HG02938 (cell line): ENCODE results near the gene BTBD3.

Experiments used
- ATAC-seq: cut with Tn5 transposase; IDR thresholded peaks from one replicate; pipeline ENCODE4 v1.9.1; 2021; ENCODE audit warnings: mild to moderate bottlenecking, moderate library complexity; ENCODE audit not compliant: unreplicated experiment

Gene BTBD3

GRCh38 chr20:11917663-11918062 is at the start of gene BTBD3:
Gene BTBD3, plus strand, starts transcription at chr20:11917893. Its CDS starts 383 bp downstream, at chr20:11918276.
- no peak for ATAC-seq

GRCh38 chr20:11869641-11870040 is 48.1 kb upstream of the BTBD3 start:
- ATAC-seq, result no peak

DNA sequence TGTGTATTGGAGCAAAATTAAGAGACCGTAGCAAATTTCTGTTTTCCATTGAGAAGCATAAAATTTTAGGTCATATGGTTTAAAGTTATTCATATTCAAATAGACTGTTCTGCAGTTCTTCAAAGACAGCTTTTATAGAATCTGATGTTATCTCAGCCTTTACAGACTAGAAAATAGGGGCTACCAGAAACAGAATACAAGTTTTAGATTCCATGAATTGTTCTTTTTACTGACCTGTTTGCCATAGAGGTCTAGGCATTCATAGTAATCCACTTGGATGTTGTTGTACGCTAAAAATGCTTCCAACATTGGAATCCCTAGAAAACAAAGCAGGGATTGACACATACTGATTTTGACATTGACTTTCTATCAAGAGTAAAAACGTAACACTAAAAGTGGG is 47.3 kb upstream of the BTBD3 start:
- ATAC-seq, result no peak

- ATAC-seq, result no peak
Observed at GRCh38 chr20:11876555-11876954, 41.1 kb upstream of the BTBD3 start.

DNA sequence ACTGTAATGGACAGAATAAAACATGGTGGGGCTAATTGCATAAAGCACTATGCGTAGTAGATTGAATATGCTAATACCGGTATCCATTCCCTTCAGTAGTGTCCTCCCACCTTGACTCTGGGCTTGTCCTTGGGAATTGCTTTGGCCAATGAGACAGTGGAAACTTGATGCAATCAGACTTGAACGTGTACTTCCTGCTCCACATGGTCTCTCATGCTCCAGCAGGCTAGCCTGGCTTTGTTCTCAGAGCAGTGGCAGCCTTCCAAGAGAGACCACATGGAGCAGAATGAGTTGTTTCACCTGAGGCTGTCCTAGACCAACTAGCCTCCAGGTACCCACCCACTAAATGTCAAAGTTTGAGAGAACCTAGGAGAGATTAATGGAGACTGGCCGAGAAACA is 37.0 kb upstream of the BTBD3 start:
- no peak for ATAC-seq

DNA sequence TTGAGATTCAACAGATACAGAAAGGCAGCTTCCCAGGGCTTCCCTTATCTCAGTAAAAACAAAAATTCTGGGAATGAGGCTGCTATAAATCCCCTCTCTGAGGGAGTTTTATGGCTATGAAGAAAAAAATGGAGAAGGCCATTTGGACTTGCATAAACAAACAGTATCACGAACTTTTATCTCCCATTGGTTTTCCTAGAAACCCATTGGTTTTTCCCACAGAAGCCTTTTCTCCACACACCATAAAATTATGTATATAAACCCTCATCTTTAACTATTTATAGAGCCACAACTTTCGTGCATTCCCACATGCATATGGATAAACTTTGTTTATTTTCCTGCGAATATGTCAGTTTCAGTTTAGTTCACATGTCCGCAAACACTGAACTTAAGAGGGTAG is 36.2 kb upstream of the BTBD3 start:
- no peak for ATAC-seq

DNA sequence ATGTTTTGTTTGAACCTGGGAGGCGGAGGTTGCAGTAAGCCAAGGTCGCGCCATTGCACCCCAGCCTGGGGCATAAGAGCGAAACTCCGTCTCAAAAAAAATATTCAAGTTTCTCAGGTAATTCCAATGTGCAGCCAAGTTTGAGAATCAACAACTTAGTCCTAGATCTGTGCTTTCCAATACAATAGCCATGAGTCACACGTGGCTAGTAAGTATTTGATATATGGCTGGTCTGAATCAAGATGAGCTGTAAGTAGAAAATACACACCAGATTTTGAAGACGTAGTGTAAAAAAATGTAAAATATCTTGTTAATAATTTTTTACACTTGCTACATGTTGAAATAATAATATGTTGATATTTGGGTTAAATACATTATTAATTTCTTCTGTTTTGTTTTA is 35.0 kb upstream of the BTBD3 start:
- no peak for ATAC-seq

- no peak for ATAC-seq
Observed at GRCh38 chr20:11888648-11889047, 29.0 kb upstream of the BTBD3 start.

DNA sequence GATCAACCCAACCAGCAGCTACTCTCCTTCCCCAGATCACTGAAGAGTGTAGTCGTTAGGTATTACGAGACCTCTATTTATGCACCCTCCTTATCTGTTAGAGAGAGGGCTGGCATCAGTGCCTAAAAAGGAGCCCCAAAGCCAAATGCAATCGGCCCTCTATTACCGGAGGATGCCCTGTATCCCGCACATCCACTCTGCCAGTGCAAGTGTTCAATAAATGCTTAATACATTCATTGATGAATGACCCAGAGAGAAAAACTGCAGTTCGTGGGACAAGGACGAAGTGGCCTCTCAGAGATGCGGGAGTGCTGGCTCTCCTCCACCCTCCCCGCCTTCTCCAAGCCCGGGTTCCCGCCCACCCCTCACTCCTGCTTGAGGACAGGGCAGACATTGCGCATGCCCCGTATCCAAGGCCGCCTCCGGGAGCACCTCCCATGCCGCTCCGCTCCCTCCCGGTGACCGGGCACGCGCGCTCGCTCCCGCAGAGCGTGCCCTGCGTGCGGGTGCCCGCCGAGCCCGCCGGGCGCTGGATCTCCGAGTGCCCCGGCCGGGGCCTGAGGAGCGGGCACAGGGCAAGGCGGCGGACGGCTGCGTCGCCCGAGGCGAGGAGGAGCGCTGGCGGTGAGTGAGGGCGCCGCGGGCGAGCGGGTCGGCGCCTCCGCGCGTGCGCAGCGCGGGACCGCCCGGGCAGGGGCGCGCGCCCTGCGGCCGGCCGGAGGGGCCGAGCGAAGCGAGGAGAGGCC is 27.2 kb upstream of the BTBD3 start:
- no peak for ATAC-seq

DNA sequence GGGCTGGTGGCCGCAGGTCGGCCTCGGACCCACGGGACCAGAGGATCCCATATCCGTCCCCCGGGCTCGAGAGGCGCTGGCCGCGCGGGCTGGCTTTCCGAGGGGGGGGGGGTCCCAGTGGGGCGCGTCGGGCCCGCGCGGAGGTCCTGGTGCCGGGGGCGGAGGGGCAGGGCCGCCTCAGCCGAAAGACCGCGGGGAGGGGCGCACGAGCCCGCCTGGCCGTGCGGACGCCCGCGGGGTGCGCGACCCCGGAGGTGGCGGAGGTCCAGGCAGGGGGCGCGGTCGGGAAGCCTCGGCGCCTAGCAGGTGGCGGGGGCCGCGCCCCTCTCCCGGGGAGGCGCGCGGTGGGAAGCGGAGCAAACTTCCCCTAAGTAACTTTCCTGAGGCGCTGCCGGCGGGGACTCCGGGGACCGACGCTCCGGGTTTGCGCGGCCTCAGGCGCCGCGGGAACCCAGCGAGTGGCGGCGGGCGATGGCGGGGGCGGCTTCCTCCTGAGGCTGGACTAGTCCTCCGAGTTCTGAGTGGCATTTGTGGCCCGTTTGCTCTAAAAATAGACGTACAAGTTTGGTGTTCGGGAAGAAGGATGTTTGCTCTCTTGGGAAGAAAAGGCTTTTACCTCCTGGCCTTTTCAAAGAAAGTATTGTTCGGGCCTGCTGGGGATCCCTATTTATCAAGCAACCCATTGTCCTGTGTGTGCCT is 26.5 kb upstream of the BTBD3 start:
- no peak for ATAC-seq

GRCh38 chr20:11891776-11892545 is 25.7 kb upstream of the BTBD3 start:
- ATAC-seq, result peak; percentile 51

- no peak for ATAC-seq
Observed at GRCh38 chr20:11894062-11894461, 23.6 kb upstream of the BTBD3 start.

DNA sequence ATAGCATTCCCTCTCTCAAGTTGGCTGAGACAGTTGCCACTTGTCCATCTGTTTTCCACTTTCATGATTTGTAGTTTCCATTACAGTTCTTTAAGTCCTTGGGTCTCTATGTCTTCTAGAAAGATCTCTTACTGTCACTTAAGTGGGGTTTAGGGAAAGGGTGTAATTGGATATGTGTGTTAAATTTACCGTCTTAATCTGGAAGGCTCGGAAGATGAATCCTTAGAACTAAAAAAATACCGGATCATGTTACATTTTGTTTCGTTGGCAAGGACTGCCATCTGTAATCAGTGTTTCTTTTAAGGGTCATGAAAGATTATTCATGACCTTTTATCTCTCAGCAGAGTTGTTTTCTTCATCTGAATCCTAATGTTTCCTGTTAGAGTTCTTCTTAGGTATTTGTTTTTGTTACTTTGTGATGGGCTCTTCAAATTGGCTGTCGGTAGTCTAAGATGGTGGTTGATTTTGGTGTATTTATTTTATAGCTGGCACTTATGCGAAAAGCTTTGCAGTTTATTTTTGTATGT is 21.8 kb upstream of the BTBD3 start:
- ATAC-seq, result no peak

- ATAC-seq, result no peak
Observed at GRCh38 chr20:11901127-11901526, 16.6 kb upstream of the BTBD3 start.

DNA sequence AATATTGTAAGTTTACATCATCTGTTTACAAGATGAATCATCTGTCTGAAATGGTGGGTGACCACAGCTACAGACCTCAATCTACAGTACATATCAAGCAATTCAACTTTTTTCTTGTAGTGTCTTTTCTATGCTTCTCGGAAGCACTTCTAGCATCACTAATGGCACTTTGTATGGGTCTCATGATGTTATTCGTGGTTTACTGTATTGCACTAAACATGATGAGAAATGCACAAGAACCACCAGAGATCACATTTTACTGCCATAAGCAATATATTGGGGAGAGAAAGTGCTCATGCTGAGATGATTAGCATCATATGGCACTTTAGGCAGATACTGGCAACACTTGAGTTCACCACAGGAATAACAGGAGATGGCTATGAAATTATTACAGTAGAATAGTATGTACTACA is 15.4 kb upstream of the BTBD3 start:
- no peak for ATAC-seq

DNA sequence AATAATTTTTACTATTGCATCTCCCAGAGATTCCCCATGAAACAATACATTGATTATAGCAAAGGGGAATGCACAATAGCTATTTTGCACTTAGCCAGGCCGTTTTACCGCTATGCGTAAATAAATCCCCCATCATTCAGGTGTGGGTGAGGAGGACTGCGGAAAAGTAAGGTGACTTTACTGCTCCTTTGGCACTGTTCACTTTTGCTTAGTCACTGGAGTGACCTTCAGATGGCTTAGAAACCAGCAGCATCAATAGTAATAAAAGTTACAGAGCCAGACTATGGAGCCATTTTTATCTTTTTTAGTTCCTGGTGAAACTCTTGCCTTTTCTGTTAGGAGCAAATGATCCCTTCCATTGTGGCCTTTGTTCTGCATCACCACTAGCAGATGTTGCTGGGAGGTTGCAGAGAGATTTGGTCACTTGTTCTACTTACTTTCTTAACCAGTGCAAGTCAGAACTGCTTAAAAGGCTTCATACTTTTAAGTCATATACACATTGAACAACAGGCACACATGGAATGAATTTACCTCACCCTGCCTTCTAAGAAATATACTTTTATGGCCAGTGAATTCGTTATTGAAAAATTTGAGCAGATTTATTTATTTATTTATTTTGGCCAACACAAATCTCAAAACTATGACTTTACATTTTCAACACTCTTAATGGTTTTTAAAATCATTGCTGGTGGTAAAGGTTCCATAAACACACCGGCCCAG is 12.1 kb upstream of the BTBD3 start:
- no peak for ATAC-seq

- no peak for ATAC-seq
Observed at GRCh38 chr20:11906626-11907480, 10.8 kb upstream of the BTBD3 start.

GRCh38 chr20:11907621-11908020 is 10.1 kb upstream of the BTBD3 start:
- no peak for ATAC-seq

DNA sequence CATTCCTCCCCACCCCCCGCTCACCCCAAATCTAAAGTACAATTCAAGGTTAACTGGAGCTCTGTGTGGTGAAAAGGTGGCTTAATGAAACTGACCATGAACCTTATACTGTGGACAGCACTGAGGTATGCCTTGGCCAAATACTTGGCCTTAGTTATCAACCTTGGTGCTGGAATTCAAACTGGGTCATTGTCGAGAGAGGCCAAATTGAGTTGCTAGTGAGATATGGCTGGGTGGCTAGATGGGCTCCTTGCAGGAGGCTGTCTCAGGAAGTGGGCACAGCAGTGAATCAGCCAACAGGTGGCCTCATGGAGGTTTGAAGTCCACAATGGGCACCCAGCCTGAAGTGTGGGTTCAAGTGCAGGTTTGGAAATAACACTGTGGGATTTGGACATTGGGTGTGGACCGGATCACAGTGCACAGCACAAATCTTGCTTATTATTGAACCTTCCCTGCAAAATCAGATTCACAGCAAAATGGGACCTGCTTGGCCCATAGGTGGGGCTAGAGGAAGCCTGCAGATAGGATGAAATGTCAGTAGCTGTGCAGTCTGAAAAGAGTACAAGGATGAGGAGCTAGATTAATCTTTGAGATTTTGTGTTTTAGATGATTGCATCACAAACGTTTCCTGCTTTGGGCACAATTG is 5.6 kb upstream of the BTBD3 start:
- no peak for ATAC-seq
